Liver (tissue), 3 donors: ENCODE results near the gene TXNDC11.

Experiments
- FOXA1 ChIP-seq: IDR thresholded peaks from 2 replicates; pipeline ENCODE4 v1.6.1; 2016; ENCODE audit warnings: antibody characterized with exemption
- SP1 ChIP-seq: IDR thresholded peaks from 2 replicates; pipeline ENCODE4 v1.6.1; 2018; ENCODE audit warnings: antibody characterized with exemption, mild to moderate bottlenecking
- TAF1 ChIP-seq: conservative IDR thresholded peaks from 2 replicates; pipeline ENCODE4 v1.6.1; 2016; ENCODE audit warnings: antibody characterized with exemption, mild to moderate bottlenecking
- TF ChIP-seq, protein P1 (sequence below): IDR thresholded peaks from 2 replicates; pipeline ENCODE4 v1.6.1; 2016; ENCODE audit warnings: antibody characterized with exemption
- TF ChIP-seq, protein P2 (sequence below): fragments of 150-350 bp; IDR thresholded peaks from 2 replicates; pipeline ENCODE4 v1.5.1; 2017; ENCODE audit warnings: improper control_type of control experiment, low read depth, low read length; ENCODE audit not compliant: missing input control
- donor health status: healthy.
- donor health status: healthy.

DNA sequence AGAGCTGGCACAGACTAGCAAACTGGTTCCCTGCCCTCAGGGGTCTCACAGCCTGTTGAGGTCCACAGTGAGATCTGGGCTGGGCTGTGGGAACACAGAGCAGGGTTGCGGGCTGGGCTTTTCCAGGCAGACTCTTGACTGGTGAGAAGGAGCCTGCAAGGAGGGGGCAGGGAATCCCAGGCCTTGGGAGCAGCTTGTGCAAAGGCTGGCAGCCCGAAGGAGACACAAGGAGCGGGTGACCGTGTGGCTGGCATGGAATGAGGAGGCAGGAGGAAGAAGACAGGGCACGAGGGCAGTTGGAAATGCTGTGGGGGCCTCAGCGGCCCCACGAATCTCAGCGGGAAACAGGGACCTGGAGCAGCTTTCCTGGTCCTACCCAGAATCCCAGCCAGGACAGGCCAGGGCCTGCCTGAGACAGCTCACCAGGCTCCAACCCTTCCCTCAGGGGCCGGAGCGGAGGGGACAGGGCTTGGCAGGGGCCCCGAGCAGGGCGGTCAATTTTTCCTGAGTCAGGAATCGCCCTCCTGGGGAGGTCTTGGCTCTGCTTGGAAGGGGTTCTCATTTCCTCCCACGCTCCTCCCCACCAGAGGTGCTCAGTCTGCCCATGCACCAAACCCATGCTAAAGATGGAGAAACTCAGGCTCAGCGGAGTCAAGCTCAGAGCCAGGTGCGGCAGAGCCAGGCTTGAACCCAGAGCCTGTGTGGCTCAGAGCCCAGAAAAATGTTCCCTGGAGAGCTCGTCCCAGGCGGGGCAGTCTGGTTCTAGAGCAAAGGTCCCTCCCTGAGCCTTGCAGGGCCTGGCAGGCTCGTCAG, 83.6 kb downstream of the TXNDC11 start:
- TF ChIP-seq SP1: no peak
- TF ChIP-seq TAF1: no peak
- no peak for TF ChIP-seq FOXA1
- TF ChIP-seq, protein P1, sequence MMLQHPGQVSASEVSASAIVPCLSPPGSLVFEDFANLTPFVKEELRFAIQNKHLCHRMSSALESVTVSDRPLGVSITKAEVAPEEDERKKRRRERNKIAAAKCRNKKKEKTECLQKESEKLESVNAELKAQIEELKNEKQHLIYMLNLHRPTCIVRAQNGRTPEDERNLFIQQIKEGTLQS: no peak
- TF ChIP-seq, protein P2, sequence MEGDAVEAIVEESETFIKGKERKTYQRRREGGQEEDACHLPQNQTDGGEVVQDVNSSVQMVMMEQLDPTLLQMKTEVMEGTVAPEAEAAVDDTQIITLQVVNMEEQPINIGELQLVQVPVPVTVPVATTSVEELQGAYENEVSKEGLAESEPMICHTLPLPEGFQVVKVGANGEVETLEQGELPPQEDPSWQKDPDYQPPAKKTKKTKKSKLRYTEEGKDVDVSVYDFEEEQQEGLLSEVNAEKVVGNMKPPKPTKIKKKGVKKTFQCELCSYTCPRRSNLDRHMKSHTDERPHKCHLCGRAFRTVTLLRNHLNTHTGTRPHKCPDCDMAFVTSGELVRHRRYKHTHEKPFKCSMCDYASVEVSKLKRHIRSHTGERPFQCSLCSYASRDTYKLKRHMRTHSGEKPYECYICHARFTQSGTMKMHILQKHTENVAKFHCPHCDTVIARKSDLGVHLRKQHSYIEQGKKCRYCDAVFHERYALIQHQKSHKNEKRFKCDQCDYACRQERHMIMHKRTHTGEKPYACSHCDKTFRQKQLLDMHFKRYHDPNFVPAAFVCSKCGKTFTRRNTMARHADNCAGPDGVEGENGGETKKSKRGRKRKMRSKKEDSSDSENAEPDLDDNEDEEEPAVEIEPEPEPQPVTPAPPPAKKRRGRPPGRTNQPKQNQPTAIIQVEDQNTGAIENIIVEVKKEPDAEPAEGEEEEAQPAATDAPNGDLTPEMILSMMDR: no peak
